Measurements from ENCODE around the gene GMPPB.

The GMPPB gene

GRCh38 chr3:49714728-49715550, 8.8 kb downstream of the GMPPB start:
- Mint-ChIP-seq H3K27me3 (peaks cover 12% of the 10 kb centered on the region), H3K4me3 (no peak overlapping the region), H3K4me1 (ENCODE audit: low read depth) (peaks cover 41% of the 10 kb centered on the region), H3K9me3 (no peaks in the 10 kb centered on the region), H3K36me3 (ENCODE audit: low read depth) (peaks cover 62% of the 10 kb centered on the region), H3K27ac (no peak overlapping the region)
- intact Hi-C loops (cut with micrococcal nuclease) = no loop called here

GRCh38 chr3:49713336-49714105, 10.2 kb downstream of the GMPPB start:
- no peak overlapping the region for H3K4me3 Mint-ChIP-seq
- no peak overlapping the region for H3K27ac Mint-ChIP-seq
- peaks cover 27% of the 10 kb centered on the region for H3K4me1 Mint-ChIP-seq (ENCODE audit: low read depth)
- H3K36me3 Mint-ChIP-seq (ENCODE audit: low read depth) = peaks cover 59% of the 10 kb centered on the region
- intact Hi-C loops (cut with micrococcal nuclease) = no loop called here
- H3K27me3 Mint-ChIP-seq = peaks cover 7% of the 10 kb centered on the region
- no peaks in the 10 kb centered on the region for H3K9me3 Mint-ChIP-seq

GRCh38 chr3:49712631-49713317, 11.0 kb downstream of the GMPPB start:
- H3K27me3 Mint-ChIP-seq = peaks cover 3% of the 10 kb centered on the region
- no peaks in the 10 kb centered on the region for H3K9me3 Mint-ChIP-seq
- peak overlapping the region; percentile 14 for H3K27ac Mint-ChIP-seq
- no peak overlapping the region for H3K4me3 Mint-ChIP-seq
- intact Hi-C loops (cut with micrococcal nuclease) = no loop called here
- H3K4me1 Mint-ChIP-seq (ENCODE audit: low read depth) = peaks cover 24% of the 10 kb centered on the region
- peaks cover 59% of the 10 kb centered on the region for H3K36me3 Mint-ChIP-seq (ENCODE audit: low read depth)

- intact Hi-C loops (cut with micrococcal nuclease) = no loop called here
- Mint-ChIP-seq H3K27ac (no peak overlapping the region), H3K4me3 (no peak overlapping the region), H3K4me1 (ENCODE audit: low read depth) (peaks cover 18% of the 10 kb centered on the region), H3K9me3 (no peaks in the 10 kb centered on the region), H3K27me3 (no peaks in the 10 kb centered on the region), H3K36me3 (ENCODE audit: low read depth) (peaks cover 64% of the 10 kb centered on the region)
Observed at GRCh38 chr3:49712166-49712565, 11.6 kb downstream of the GMPPB start.

- H3K36me3 Mint-ChIP-seq (ENCODE audit: low read depth) = peaks cover 69% of the 10 kb centered on the region
Observed at GRCh38 chr3:49711489-49711888, 12.3 kb downstream of the GMPPB start.

GRCh38 chr3:49709852-49710251, 13.9 kb downstream of the GMPPB start:
- H3K4me1 Mint-ChIP-seq (ENCODE audit: low read depth) = peaks cover 15% of the 10 kb centered on the region
- no peak overlapping the region for H3K27ac Mint-ChIP-seq
- no peaks in the 10 kb centered on the region for H3K9me3 Mint-ChIP-seq
- intact Hi-C loops (cut with micrococcal nuclease) = no loop called here
- peaks cover 69% of the 10 kb centered on the region for H3K36me3 Mint-ChIP-seq (ENCODE audit: low read depth)
- no peaks in the 10 kb centered on the region for H3K27me3 Mint-ChIP-seq
- no peak overlapping the region for H3K4me3 Mint-ChIP-seq

More at GRCh38 chr3:49711489-49711888, 12.3 kb downstream of the GMPPB start:
- peaks cover 15% of the 10 kb centered on the region for H3K4me1 Mint-ChIP-seq (ENCODE audit: low read depth)
- no peak overlapping the region for H3K4me3 Mint-ChIP-seq
- H3K27ac Mint-ChIP-seq = no peak overlapping the region
- intact Hi-C loops (cut with micrococcal nuclease) = no loop called here
- no peaks in the 10 kb centered on the region for H3K27me3 Mint-ChIP-seq
- no peaks in the 10 kb centered on the region for H3K9me3 Mint-ChIP-seq

GRCh38 chr3:49707113-49707480, 16.7 kb downstream of the GMPPB start:
- Mint-ChIP-seq H3K27ac (no peak overlapping the region), H3K4me3 (no peak overlapping the region), H3K4me1 (ENCODE audit: low read depth) (peaks cover 10% of the 10 kb centered on the region), H3K36me3 (ENCODE audit: low read depth) (peaks cover 79% of the 10 kb centered on the region), H3K9me3 (no peaks in the 10 kb centered on the region), H3K27me3 (no peaks in the 10 kb centered on the region)
- intact Hi-C loops (cut with micrococcal nuclease) = no loop called here

GRCh38 chr3:49706456-49707112, 17.2 kb downstream of the GMPPB start:
- no peak overlapping the region for H3K4me3 Mint-ChIP-seq
- no peaks in the 10 kb centered on the region for H3K27me3 Mint-ChIP-seq
- intact Hi-C loops (cut with micrococcal nuclease) = no loop called here
- no peak overlapping the region for H3K27ac Mint-ChIP-seq
- H3K36me3 Mint-ChIP-seq (ENCODE audit: low read depth) = peaks cover 79% of the 10 kb centered on the region
- peaks cover 5% of the 10 kb centered on the region for H3K4me1 Mint-ChIP-seq (ENCODE audit: low read depth)
- H3K9me3 Mint-ChIP-seq = no peaks in the 10 kb centered on the region

GRCh38 chr3:49705390-49705960, 18.3 kb downstream of the GMPPB start:
- Mint-ChIP-seq H3K27me3 (no peaks in the 10 kb centered on the region), H3K9me3 (no peaks in the 10 kb centered on the region), H3K27ac (no peak overlapping the region), H3K36me3 (ENCODE audit: low read depth) (peaks cover 83% of the 10 kb centered on the region), H3K4me3 (no peak overlapping the region), H3K4me1 (ENCODE audit: low read depth) (peaks cover 5% of the 10 kb centered on the region)
- intact Hi-C loops (cut with micrococcal nuclease) = no loop called here

- intact Hi-C loops (cut with micrococcal nuclease) = no loop called here
- H3K4me1 Mint-ChIP-seq (ENCODE audit: low read depth) = peaks cover 5% of the 10 kb centered on the region
Observed at GRCh38 chr3:49704629-49705028, 19.1 kb downstream of the GMPPB start.

GRCh38 chr3:49703956-49704355, 19.8 kb downstream of the GMPPB start:
- peaks cover 98% of the 10 kb centered on the region for H3K36me3 Mint-ChIP-seq (ENCODE audit: low read depth)
- H3K4me3 Mint-ChIP-seq = no peak overlapping the region

More at GRCh38 chr3:49704629-49705028, 19.1 kb downstream of the GMPPB start:
- Mint-ChIP-seq H3K4me3 (no peak overlapping the region), H3K27ac (no peak overlapping the region), H3K9me3 (no peaks in the 10 kb centered on the region), H3K36me3 (ENCODE audit: low read depth) (peaks cover 91% of the 10 kb centered on the region), H3K27me3 (no peaks in the 10 kb centered on the region)

GRCh38 chr3:49703443-49703927, 20.3 kb downstream of the GMPPB start:
- Mint-ChIP-seq H3K4me1 (ENCODE audit: low read depth) (peaks cover 5% of the 10 kb centered on the region), H3K36me3 (ENCODE audit: low read depth) (peaks cover 100% of the 10 kb centered on the region), H3K27ac (no peak overlapping the region), H3K9me3 (no peaks in the 10 kb centered on the region), H3K27me3 (no peaks in the 10 kb centered on the region), H3K4me3 (no peak overlapping the region)
- intact Hi-C loops (cut with micrococcal nuclease) = loop anchor here (1.0 kb wide), 1 partner anchor 136 kb away; no protein-coding TSS in a partner anchor

More at GRCh38 chr3:49703956-49704355, 19.8 kb downstream of the GMPPB start:
- H3K4me1 Mint-ChIP-seq (ENCODE audit: low read depth) = peaks cover 5% of the 10 kb centered on the region
- H3K27me3 Mint-ChIP-seq = no peaks in the 10 kb centered on the region
- intact Hi-C loops (cut with micrococcal nuclease) = loop anchor here (1.0 kb wide), 1 partner anchor 135 kb away; no protein-coding TSS in a partner anchor
- no peak overlapping the region for H3K27ac Mint-ChIP-seq
- H3K9me3 Mint-ChIP-seq = no peaks in the 10 kb centered on the region

GRCh38 chr3:49702672-49703071, 21.1 kb downstream of the GMPPB start:
- Mint-ChIP-seq H3K4me3 (no peak overlapping the region), H3K9me3 (no peaks in the 10 kb centered on the region), H3K27ac (no peak overlapping the region), H3K27me3 (no peaks in the 10 kb centered on the region), H3K36me3 (ENCODE audit: low read depth) (peaks cover 100% of the 10 kb centered on the region), H3K4me1 (ENCODE audit: low read depth) (peaks cover 5% of the 10 kb centered on the region)
- intact Hi-C loops (cut with micrococcal nuclease) = loop anchor here (1.0 kb wide), 1 partner anchor 137 kb away; no protein-coding TSS in a partner anchor

Measured in dendritic cell treated with granulocyte-macrophage colony-stimulating factor and Interleukin-4, amounts not matched to agents 40 ng/mL and 50 ng/mL, for 4 days (primary cell).